Stimulated activated CD4-positive, alpha-beta T cell treated with anti-CD3 and anti-CD28 coated beads, TNF-alpha, amount 100 ng/mL, for 24 hours (primary cell): ENCODE results near the gene MB21D2.

ENCODE experiments used
- DNase-seq, 3 experiments: peaks; one replicate each; pipeline ENCODE4 v3.0.0-alpha.2; 2020; ENCODE audit warnings: low read depth in 3 of 3

The MB21D2 gene

DNA sequence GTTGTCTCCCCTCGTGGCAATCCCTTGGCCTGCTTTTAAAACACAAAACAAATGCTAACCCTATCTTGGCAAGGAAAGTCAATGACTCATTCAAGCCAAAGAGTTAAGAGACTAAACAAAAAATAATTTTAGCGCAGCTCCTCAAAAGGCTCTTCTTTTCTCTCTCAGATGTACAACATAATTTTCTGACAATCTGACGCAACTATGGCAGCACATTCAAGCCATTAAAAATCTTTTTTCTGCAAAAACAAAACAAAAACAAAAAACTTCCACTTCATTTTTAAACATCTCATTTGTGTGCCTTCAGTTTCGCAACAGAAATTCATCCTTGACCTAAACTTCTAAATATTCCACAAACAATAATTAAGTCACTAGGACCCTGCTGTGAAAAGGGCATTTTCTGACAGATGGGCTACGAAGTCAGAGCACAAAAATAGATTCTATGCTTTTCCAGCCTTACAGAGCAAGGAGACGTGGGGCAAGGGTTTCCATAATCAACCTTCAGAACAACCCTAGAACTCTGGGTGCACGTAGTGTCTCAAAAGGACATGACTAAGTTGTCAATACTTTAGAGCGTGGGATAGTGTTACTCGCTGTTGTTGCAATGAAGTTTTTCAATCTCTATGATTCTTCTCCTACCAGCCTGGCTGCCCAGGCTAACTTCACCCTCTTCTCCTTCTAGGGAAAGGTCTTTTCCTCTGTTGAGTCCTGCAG is 84.3 kb downstream of the MB21D2 start:
- DNase-seq = no peak

DNA sequence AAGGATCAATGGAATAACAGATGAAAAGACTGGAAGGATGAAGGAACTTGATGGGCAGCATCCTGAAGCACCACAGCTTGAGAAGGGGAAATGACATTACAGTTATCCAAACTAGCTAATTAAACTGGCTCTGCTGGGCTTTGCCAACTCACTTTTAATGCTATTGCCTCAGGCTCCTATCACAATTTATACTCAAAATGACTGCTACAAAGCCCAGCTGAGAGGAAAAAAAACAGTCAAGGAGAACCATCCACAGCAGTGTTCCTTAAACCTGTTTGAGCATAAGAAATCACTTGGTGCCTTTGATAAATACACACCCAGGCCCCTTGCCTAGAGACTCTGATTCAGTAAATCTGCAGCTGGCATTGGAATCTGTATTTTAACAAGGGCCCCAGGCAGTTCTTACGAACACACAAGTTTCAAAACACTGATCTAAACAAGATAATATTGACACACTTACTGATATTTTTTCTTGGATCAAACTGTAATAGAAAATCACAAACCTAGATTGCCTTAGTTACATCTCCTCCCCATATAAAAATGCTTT is 85.8 kb downstream of the MB21D2 start:
- no peak for DNase-seq

DNA sequence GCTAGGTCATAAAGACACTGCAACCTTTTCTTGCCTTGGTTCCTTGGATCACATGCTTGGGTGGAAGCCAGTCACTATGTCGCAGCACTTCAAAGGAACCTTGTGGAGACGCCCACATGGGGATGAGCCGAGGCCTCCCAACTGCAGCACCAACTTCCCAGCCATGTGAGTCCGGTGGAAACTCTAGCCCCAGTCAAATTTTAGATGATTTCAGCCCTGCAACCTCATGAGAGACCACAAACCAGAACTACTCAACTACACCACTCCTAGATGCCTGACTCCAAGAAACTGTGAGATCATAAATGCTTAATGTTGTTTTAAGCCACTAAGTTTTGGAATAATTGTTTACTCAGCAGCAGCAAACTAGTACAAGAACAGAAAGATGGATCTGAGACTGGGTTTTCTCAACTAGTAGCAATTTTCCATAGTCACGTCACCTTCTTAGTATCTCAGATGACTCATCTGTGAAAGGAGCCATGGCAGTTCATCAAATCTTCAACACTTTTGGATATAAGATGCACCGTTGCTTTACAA is 86.5 kb downstream of the MB21D2 start:
- no peak for DNase-seq

DNA sequence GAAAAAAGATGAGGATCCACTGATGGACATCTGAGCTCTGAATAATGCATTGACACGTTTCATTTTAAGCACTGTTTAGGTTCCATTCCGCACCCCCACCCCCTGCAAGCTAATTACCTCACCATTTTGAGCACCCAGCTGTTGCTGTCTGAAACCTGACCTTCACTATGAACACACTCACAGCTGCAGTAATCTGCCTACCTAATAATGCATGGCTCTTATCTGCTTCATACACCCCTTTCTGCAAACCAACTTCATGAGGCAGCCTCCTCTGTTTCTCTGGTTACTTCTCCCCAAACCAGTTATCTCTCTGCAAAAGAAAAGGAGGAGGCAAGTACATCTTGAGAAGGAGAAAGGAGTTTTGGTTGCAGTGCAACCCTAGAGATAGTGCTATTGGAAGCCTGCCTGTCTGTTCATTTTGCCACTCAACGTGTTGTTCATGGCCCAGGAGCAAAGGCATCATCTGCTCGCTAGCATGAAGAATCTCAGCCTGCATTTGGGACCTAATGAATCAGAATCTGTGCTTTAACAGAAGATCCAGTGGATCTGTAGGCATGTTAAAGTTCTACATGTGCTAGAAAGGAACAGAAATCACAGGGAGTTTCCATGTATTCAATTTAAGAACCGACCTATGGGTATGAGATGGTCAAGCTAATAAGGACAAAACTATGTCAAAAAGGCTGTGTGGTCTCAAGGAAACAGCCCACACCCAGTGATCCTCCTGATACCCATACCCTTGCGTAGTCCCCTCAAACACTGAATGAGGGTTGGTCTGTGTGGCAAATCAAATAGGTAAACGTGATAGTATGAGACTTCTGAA is 87.2 kb downstream of the MB21D2 start:
- DNase-seq = no peak

DNA sequence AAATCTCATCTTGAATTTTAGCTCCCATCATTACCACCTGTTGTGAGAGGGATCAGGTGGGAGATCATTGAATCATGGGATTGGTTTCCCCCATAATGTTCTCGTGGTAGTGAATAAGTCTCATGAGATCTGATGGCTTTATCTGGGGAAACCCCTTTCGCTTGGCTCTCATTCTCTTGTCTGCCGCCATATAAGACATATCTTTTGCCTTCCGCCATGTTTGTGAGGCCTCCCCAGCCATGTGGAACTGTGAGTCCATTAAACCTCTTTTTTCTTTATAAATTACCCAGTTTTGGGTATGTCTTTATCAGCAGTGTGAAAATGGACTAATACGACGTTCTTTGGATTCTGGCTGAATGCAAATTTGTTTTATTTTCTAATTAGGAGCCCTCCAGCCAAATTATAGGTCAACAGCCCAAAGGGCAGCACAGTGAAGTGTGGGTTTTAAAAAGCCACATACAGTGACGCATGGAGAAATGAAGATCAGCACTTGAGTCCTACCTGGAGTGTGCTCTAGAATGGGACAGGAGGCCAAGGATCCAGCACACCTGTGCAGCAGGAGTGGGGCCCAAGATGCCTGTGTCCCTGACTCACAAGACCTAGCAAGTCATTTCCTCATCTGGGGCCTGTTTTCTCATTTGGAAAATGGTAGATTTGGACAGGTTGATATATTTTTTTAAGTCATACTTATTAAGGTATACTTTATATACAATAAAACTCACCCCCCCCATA is 89.6 kb downstream of the MB21D2 start:
- DNase-seq = no peak

DNA sequence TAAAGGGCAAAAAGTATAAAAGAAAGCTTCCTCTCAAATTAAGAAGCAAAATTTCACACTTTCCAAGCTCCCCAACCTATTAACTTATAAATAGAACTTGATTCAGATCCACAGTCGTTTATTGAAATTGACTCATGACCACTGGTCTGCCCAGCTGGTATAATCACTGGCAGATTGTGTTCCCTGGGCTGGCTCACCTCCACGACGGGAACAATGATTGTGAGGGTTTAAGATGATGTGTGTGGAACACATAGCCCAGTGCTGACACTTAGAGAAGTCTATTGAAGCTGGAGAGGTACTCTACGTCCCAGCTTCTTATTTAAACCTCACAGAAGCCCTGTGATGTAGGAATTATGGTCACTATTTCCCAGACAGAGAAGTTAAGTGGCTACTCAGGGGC is 90.4 kb downstream of the MB21D2 start:
- DNase-seq = no peak

DNA sequence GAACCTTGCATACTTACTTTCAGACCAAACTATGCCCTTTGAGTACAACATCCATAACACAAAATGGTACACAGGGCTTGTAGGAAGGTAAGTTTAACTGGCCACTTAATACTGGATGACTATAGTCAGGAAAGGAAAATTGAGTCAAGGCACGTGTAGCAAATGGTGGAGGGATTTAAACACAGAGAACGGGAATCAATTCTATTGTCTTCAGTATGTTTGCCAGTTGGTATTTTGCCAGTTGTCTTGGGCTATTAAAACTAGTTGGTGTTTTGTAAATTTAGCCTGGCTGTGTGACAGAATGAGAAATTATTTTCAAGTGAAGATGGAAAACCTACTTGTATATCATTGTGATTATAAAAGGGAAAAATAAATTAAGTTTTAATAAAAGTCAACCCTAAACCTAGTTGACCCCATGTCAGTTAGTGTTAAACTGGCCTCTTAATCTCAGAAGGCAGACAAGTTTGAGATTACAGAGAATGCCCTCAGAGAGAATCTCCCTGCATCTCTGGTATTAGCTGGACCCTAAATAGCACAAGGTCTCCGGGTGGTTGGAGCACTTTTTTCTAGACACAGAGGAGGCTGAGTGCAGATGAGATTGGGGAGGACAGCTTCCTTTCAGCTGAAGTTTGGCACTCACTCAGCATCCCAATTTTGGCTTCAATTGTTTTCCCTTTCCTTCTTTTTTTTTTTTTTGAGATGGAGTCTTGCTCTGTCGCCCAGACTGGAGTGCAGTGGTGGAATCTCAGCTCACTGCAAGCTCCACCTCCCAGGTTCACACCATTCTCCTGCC is 91.2 kb downstream of the MB21D2 start:
- DNase-seq = no peak

DNA sequence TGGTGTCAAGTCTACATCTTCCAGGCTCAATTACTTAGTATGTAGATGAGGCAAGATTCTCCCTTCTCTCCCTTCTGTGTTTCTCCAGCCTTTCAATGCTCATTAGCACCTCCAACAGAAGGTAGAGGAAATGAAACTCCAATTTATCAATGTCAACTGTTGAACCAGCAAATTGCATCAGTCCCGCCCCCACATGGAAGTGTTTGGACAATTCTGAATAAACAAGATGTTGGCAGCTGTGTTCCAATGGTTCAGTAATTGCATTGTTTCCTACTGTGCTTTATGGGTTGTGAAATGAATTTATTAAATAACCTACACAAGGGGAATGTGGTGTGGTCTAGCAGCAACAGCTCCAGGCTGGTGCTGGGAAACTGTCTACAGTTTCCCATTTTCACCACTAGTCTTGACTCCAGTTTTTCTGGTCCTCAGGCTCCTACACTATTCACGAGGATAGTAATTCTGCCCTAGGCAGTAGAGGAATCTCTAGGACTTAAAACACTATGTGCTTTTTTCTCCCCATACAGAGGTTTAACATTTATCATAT is 91.9 kb downstream of the MB21D2 start:
- no peak for DNase-seq

DNA sequence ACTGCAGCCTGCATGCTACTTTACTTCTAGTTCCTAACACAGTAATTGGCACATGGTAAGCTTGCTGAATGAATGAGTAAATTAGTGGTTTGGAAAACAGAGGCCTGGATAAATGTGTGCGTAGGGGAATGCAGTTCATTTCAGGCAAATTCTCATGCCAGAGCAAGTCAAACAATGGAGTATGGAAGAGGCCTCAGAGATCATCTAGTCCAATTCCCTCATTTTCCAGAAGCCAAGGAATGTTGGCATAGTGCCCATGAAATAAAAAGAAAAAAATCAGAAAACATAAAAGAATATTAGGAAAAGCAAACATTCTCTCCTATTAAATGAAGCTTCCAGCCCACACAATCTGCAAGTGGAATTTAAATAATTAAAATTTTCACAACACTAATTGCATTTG is 92.4 kb downstream of the MB21D2 start:
- no peak for DNase-seq

DNA sequence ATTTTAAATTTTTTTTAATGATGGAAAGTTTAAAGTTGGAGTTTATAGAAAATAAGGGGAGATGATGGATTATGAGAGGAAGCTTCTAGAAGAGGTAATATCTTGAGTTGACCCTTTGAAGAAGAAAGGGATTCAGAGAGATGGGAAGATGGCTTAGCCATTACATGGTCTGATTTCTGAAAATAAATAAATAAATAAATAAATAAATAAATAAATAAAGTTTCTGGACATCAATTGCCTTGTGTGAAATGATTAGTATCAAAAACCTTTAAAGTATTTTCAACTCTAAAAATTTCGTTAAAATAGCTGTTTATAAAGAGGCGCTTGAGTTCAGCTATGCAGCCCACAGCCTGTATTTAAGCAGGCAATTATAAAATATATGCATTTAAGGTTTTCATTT is 93.3 kb downstream of the MB21D2 start:
- no peak for DNase-seq

DNA sequence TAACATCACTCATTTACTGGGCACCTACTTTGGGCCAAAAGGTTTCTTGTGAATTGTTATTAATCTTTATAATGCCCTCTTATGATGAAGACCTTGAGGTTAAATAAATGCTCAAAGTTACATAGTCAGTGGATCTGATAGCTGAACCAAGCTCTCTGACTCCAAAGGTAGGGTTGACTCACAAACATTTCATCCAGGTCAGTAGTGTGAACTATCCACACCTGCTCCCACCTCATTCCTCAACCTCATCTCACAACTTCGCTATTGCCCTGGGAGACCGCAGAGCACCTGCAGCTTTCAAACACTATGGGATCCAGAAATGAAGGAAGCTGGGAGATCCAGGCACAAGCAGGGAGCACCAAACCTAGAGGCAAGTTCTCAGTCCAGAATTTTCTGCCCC is 96.5 kb downstream of the MB21D2 start:
- DNase-seq = no peak

DNA sequence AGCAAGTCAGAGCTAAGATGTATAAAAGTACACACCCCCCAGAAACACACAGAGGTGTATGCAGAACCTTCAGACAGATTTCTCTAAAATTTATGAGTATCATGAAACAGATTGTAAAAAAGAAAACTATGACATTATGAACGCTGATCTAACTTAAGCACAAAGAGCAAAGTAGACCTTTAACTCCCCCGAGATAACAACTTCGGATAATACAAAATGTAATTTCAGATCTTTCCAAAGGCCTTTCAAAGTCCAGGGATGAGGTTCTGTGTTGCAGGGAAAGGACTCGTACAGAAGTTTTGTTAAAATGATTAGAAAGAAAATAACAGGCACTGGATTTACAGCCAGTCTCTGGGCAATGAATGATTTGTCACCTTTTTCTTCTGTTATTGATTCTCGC is 97.5 kb downstream of the MB21D2 start:
- no peak for DNase-seq

DNA sequence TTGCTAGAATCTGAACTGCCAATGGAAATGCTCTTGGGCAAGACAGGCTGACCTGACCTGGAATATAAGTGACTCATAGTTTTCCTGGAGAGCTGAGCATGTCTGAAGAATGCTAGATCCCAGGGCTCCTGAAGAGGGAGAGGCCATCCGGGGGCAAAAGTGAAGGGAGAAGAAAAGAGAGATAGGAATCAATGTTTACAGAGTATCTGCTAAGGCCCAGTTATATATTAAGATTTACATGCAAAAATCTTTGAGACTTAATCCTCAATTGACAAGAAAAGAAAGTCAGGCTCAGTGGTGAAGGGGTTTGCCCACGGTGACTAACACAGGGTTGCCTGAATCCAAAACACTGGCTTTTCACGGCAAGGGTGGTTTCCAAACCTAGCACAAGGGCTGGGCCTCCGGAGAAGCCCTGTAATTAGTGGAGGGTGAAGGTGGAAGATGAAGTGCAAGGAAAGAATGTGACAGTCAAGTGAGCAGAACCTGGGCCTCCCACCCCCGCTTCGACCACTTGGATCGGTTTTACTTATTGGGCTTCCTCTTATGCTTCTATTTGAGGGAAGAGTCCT is 98.6 kb downstream of the MB21D2 start:
- peak in 2 of 3 experiments; percentile 29 to 33 for DNase-seq

DNA sequence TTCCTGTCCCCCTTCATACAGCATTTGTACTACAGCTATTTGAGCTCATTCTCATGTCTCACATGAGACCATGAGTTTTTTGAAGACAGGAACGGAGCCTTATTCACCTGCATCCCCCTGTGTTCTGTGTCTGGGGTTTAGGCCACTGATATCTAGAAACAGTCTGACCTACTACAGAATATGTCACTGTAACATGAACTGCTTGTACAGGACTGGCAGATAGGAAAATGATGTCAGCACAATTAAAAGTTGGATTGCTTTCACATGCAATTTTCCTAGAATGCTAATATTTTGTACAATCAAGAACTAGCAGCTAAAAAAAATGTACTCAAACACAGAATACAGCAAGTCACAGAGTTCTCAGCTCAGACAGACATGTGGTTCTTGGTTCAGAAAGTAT is 99.5 kb downstream of the MB21D2 start:
- DNase-seq = no peak

DNA sequence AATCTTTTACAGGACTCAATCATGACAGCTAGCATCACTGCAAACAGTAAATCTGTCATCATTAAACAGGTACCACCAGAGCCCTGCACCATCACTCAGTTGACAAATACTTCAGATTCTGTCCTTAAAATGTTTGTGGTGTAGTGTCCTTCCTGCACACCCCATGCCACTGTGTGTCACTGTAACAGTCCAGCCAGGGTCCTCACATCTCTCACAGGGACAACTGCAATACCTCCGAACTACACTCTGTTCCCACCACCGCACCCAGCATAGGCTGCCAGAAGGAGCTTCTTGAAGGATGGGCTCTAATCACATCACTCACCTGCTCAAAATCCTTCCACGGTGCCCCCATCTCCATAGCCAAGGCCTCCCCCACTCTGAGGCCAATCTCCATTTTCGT is 100.2 kb downstream of the MB21D2 start:
- no peak for DNase-seq

DNA sequence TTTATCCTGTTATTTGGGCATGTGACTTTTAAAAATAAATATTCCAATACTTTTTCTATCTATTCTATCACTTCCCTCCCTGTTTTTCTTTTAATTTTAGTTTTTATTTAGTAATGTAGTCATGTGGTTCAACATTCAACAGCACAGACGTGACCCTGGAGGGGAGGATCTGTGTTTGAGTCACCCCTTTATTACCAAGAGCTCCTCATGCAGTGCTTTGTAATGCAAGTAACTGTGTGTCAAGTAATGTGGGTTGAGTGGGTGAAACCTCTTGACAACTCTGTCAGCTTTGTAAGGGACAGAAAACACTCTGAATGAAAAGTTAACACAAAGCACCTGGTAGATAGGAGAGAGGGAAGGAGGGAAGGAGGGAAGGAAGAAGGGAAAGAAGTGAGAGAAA is 100.6 kb downstream of the MB21D2 start:
- no peak for DNase-seq

DNA sequence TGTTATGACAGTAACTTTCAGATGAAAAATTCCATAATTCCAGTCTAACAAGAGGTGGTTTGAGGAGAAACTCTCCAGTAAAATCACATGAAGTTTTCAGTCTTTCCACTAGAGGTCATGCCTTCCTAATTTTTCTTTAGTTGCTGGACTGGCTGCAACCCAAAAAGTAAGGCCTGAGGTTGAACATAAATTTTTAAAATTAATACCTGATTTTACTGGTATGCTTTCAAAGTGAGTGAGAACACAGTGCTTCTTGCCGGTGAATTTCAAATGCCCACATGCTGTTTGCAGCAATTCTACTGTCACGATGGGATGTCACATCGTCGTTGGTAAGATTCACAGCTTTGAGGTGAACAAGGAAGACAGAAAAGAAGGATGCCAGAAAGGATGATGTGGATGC is 101.3 kb downstream of the MB21D2 start:
- no peak for DNase-seq

DNA sequence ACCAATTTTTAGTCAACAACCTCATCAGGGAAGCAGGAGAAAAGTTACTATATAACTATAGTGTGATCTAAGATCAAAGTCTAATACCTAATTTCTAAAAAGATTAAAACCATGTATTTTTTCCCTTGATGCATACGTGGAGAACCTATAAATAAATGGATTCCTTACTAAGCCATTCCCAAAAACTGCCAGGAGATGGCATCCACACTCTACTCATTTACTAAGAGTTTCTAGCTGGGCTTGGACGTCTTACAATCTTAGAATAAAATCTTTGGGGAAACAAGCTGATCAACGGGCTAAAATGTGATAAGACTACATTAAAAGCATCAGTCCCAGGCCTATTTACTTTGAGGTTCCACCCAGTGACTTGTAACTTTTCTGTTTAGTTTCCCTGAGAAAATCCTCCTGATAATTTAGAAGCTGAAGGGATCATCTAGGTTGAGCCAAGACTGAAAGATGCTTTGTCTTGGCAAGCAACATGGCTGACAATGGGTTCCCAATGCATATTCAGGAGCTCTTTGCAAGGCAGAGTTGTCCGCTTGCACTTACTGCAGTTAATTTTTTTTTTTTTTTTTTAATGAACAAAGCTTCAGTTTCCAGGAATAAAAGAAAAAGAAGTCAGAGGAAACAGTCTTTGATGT is 104.8 kb downstream of the MB21D2 start:
- no peak for DNase-seq

DNA sequence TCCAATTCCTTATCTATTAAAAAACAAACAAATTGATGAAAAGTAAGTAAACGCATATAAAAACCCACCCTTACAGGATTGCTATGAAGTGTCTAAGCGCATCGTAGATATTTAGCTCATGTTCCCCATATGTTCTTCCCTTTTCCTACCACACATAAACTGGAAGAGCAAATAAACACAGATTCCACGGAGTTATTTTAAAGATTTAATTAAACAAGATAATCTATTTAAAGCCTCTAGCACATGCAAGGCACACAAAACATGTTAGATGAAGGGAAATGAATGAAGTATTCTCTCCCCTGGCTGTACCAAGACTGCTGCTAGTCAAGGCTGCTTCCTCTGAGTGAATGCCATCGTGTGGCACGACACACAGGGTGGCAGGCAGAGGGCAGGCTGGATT is 111.9 kb downstream of the MB21D2 start:
- DNase-seq = no peak

DNA sequence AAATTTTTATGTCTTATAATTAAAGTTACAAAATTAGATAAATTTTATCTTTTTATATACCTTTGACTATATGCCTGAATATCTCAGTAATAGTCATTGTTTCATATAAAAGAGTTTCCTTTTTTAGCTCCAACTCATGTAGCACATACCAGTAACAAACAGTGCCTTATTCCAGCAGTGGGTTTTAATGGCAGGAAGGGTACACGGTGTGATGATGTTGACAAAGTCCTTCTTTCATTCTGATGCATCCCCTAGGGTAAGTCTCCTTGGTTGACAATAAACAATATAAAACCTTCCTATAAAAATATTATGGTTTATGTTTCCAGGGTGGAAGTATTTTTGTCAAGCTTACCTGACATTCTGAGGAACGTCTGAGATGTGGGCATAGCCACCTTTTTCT is 113.2 kb downstream of the MB21D2 start:
- DNase-seq = no peak
